UCSD-AML1 (cell line): Measurements from ENCODE around the gene AOAH.

ENCODE experiments used
- DNase-seq: peaks from one replicate; lab custom pipeline; 2025; ENCODE audit not compliant: unreplicated experiment; lab: John Stamatoyannopoulos, UW

The AOAH gene

DNA sequence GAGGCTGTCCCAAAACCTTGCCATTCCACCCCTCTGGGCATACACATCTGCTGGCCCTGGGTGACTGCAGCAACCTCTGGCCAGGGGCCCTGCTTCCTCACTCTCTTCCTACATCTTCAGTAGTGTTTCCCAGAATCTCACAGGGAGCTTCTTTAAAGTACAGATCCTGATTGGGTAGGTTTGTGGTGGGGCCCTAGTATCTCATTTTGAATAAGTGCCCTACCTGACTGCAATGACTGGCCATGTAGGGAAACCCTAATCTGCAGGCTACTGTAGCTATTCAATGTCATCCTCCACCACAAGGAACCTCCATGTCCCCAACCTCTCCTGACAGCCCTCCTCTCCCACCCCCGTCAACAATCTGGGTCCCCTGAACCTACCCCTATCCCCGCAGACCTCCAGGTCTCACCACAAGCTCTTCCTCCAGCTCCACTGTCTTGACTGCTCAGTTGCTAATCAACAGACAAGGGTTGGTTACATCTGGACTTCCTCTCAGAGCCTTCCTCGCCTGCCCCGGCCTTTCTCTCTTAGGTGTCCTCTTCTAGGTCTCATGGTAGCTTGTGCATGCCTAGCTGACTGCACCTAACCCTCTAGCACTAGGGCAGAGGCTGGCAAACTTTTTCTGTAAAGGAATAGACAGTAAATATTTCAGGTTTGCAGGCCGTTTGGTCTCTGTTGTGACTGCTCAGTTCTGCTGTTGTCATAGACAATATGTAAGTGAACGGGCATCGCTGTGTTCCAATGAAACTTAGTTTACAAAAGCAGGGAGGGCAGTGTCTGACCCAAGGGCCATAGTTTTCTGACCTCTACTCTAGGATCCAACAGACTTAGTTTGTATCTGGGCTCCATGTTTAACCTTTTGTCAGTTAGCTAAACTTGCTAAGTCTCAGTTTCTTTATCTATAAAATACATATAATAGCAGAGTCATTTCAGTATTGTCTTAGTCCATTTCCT lies 121.1 kb downstream of the AOAH start:
- no peak for DNase-seq

DNA sequence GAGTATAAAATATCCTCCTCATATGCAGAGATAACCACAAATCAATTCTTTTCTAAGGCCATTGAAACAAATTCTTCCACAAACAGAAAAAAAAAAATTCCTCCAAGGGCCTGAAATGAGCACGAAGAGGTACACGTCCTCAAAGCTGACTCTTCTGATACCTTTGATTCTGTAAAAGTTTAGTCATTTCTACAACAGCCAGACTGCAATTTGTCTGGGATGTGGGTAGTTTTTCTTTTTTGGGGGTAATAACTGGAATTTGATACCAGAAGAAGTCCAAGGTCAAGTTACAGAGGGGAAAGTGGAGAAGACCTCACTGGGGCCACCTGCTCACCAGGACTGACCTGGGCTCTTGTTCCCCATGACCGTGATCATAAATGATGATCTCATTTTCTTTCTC lies 121.8 kb downstream of the AOAH start:
- no peak for DNase-seq

GRCh38 chr7:36601601-36602000 lies 122.7 kb downstream of the AOAH start:
- DNase-seq, result no peak

DNA sequence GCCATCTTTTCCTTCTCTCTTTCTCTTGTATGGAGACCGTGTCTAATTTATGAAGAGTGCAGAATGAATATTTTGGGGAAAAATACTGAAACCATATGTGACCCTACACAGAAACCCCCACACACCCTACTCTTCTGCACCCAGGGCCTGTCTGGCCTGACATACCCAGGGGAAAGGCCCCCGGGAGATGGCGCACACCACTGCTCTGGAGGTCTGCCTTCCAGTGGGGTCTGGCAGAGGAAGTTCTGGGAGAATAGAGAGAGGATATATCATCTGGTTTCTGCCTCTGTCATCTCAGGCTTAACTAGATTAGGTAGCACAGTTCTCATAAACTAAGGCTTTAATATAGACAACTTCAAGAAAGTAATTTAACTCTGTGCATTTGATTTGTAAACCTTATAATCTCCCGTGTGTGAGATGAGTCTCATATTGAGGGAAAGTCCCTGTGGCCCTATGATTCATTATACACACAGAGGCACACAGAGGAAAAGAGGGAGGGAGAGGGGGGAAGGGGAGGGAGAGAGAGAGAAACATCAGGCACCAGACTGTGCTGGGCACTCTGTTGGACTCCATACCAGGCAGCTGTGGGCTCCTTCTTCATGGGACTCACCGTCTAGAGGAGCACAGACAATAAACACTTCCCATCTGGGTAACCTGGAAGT lies 123.3 kb downstream of the AOAH start:
- no peak for DNase-seq

DNA sequence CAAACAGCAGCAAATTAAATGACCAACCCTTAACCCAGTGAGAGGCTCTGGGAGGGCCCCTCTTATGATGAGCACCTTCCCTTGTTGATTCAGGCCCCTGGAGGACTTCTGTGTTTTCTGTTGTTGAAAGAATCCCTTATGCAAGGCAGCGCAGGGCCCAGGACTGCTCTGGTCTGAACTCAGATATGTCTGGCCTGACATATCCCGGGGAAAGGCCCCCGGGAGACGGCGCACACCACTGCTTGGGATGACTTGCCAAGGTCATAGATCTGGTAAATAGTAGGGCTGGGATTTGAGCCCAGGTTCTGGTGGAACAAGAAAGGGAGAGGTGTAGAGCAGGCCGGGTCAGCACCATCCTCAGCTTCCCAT lies 124.0 kb downstream of the AOAH start:
- no peak for DNase-seq

DNA sequence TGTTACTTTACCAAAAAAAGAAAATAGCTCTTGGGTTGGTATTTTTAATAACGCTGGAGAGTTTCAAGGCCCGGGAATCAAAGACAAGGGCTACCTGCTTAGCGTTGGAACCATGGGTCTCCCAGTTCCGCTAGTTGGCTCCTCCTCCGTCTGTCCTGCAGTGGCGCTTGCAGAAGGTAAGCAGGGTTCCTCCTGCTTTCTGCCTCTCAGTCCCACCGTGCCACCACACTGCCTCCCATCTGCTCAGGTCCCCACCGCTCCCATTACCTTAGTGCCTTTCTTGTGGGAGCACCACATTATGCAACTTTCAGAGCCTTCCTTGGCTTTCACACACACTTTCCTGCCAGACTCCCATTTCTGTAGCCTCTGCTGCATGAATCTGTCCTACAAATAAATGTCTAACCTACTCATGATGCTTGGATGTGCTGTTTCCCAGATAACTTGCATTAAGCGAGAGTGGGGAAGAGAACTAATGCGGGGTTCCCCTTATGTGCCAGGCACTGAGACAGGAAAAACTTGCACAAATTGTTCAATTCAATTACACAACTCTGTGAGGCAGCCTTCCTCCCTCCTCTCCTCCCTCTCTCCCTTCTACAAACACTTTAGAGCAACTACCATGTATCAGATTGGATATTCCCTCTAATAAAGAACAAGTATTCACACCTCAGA lies 124.5 kb downstream of the AOAH start:
- no peak for DNase-seq

DNA sequence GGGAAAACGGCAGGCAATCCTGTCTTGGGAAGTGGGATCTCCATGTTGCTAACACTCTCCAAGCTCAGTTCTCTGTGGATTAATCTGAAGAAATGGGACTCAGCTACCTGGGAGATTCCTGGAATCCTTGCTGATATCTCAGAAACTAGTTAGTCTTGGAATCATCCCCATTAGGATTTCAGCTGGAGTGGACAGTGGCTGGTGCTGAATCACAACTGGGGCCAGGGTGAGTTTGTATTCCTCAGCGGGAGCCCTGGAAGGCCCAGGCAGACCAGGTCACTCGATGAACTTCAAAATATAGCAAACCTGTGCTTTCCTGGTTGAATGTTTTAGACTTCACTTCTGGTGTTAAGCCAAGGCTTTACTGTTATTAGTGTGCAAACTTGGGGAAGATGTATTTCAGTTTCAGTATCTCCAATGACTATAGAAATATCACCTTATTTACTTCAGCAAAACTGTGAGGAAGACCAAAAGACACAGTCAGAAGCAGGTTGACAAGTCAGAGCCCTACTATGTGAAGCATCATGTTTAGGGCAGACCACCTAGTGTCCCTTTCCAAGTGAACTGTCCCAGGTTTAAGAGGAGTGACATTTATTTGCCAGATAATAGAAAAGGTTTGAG lies 126.1 kb downstream of the AOAH start:
- no peak for DNase-seq

GRCh38 chr7:36597090-36597773 lies 127.1 kb downstream of the AOAH start:
- no peak for DNase-seq

- DNase-seq, result no peak
These were observed 129.8 kb downstream of the AOAH start for GRCh38 chr7:36594445-36594844.

DNA sequence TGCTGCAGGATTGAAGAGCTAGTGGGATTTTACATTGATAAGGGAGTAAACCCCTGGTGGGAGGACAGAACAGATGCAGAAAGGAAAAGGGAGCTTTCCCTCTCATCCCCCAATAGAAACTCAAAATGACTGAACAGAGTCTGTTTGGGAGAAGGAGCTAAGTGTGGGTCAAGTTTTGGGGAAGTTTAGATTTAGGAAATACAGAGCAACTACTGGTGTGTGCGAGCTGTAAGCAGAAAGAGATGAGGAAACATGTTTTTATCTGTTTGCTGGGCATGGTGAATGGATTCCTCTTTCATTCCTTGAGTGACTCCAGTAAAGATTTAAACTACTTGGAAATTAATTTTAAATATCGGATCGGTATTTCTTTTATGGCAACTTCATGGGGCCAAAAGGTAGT lies 132.7 kb downstream of the AOAH start:
- DNase-seq, result no peak

DNA sequence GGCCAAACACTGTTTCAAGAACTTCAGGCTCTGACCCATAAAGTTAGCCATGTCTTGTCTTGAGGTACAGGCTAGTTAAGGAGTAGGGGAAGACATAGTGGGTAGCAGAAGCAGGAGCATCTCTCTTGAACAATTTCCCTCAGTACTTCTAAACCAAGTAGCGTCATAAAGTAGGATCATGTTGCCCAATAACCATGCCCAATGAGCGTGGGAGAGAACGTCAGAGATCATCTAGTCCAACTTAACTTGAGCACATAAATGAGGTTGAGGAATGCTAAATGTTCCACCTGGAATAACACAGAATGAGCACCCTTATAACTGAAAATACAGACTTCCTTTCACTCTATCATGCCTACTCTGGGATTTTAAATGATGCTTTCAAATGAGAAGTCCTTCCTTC lies 134.9 kb downstream of the AOAH start:
- no peak for DNase-seq

DNA sequence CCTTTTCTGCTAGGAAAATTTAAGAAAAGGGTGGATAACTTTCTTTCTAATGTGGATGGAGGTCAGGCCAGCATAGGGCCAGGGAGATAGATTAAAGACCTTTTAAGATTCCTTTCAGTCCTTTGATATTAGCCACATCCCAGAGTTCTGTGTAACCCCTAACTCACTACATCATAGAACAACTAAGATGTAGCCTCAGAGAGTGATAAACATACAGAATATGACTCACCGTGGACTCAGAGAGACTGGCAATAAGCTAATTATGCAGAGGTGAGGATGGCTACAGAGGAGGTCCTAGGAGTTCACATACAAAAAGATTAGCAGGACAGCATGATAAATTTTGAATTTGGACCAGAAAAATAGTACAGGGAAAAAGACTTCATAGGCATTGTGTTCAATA lies 141.0 kb downstream of the AOAH start:
- DNase-seq, result no peak

DNA sequence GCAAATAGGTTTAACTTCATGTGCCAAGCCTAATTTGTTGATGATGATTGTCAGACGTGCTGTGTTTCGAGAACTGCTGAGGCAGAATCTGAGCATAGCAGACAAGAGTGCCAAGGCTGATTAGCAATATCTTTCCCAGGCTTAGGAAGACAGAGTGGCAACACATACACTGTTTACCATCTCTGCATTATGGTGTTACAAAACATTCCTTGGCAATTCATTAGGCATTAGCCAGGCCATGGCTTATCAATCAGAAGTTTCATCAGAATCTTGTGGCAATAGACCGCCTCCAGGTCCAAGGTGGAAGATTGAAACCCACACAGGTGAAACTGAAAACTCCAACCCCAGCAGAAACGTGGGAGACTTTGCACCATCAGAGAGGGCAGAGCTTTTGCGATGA lies 148.5 kb downstream of the AOAH start:
- no peak for DNase-seq

DNA sequence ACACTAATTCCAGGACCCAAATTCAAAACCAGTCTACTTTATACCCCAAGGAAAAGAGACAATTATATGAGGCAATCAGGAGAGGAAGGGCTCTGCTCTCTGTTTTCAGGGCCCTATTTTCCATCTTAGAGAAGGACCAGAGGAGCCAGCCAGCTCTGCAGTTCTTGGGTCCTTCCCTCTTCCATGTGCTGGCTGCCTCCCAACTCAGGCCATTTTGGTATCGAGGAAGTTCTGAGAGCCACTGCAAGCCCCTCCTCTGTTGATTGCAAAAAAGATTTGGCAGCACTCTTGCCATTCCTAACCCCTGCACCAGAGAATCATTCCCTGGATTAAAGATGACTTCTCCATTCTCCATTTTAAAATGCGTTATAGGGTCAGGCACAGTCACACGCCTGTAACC lies 151.2 kb downstream of the AOAH start:
- DNase-seq, result no peak

- DNase-seq, result no peak
These were observed 153.1 kb downstream of the AOAH start for GRCh38 chr7:36571190-36571560.

- no peak for DNase-seq
These were observed 153.6 kb downstream of the AOAH start for GRCh38 chr7:36570528-36571189.

GRCh38 chr7:36568452-36568849 lies 155.8 kb downstream of the AOAH start:
- no peak for DNase-seq

GRCh38 chr7:36567699-36568451 lies 156.4 kb downstream of the AOAH start:
- no peak for DNase-seq

- DNase-seq, result no peak
These were observed 158.4 kb downstream of the AOAH start for GRCh38 chr7:36565792-36566356.
